Osteoblast (primary cell): Measurements from ENCODE around the gene IGF2. TPM values are rescaled to one million over a fixed set of nuclear protein-coding genes. Genes with fewer than 3 reads are reported as not detected.

Experiments
- DNase-seq: peaks from one replicate; pipeline ENCODE4 v3.0.0; 2011; ENCODE audit warnings: low spot score, mixed read lengths; ENCODE audit not compliant: insufficient read length; ENCODE audit errors: missing footprints
- H2AFZ ChIP-seq: 2 replicates; pipeline ENCODE4 v1.6.0; 2011; ENCODE audit warnings: mild to moderate bottlenecking, low read length
- H3K27ac ChIP-seq: 2 replicates; pipeline ENCODE4 v1.5.1; 2011; ENCODE audit warnings: mild to moderate bottlenecking, low read depth, low read length, moderate library complexity
- H3K27me3 ChIP-seq: 2 replicates; pipeline ENCODE4 v1.6.0; 2012; ENCODE audit warnings: mild to moderate bottlenecking, control low read depth, inconsistent platforms, low read length, moderate library complexity; ENCODE audit not compliant: insufficient read depth
- H3K36me3 ChIP-seq: 2 replicates; pipeline ENCODE4 v1.5.1; 2011; ENCODE audit warnings: mild to moderate bottlenecking, low read length, control low read depth, moderate library complexity; ENCODE audit not compliant: insufficient read depth
- H3K4me1 ChIP-seq: 2 replicates; pipeline ENCODE4 v1.5.1; 2011; ENCODE audit warnings: mild to moderate bottlenecking, low read length, control low read depth, moderate library complexity; ENCODE audit not compliant: insufficient read depth
- H3K4me2 ChIP-seq: 2 replicates; pipeline ENCODE4 v1.6.0; 2011; ENCODE audit warnings: mild to moderate bottlenecking, low read length; ENCODE audit not compliant: insufficient read depth
- H3K4me3 ChIP-seq: fragments of 200-600 bp; sonication (generic); 3 replicates; pipeline ENCODE4 v1.5.1; 2012; ENCODE audit warnings: mild to moderate bottlenecking, low read length, inconsistent platforms; ENCODE audit not compliant: insufficient read depth
- H3K79me2 ChIP-seq: 2 replicates; pipeline ENCODE4 v1.6.0; 2012; ENCODE audit warnings: mild to moderate bottlenecking, low read length, control low read depth, inconsistent platforms; ENCODE audit not compliant: insufficient read depth
- H3K9me3 ChIP-seq: 2 replicates; pipeline ENCODE4 v1.5.1; 2011; ENCODE audit warnings: low read depth, low read length, control low read depth
- H4K20me1 ChIP-seq: 2 replicates; pipeline ENCODE4 v1.6.0; 2012; ENCODE audit warnings: mild to moderate bottlenecking, low read length, control low read depth; ENCODE audit not compliant: insufficient read depth
- CTCF ChIP-seq: IDR thresholded peaks from 2 replicates; pipeline ENCODE4 v1.5.1; 2011; ENCODE audit warnings: mild to moderate bottlenecking, low read depth, low read length, moderate library complexity; ENCODE audit errors: extremely low read depth
- total RNA-seq: library from RNA; depleted of rRNA; stranded (reverse); fragments of >200 nt; gene quantifications from 2 replicates; pipeline ENCODE4 v1.2.3, GENCODE V29; 2012

Gene IGF2
- total RNA-seq, 1 donor, result 68.8 TPM

- H3K27ac ChIP-seq, result peak overlapping the region; percentile 20
- H3K9me3 ChIP-seq, result no peaks in the 10 kb centered on the region
- no peaks in the 10 kb centered on the region for H4K20me1 ChIP-seq
- peak overlapping the region; percentile 17 for H3K4me2 ChIP-seq
- peak overlapping the region; percentile 25 for H3K4me3 ChIP-seq
- no peaks in the 10 kb centered on the region for H3K27me3 ChIP-seq
- no peaks in the 10 kb centered on the region for H3K79me2 ChIP-seq
- DNase-seq, result no peak
- no peak for TF ChIP-seq CTCF
- no peaks in the 10 kb centered on the region for H3K36me3 ChIP-seq
- H2AFZ ChIP-seq, result no peak overlapping the region
- peaks cover 52% of the 10 kb centered on the region for H3K4me1 ChIP-seq
These were observed 44.0 kb downstream of the IGF2 start for GRCh38 chr11:2095198-2095520.

- Histone ChIP-seq H3K79me2 (no peaks in the 10 kb centered on the region), H2AFZ (no peak overlapping the region), H3K27ac (peak overlapping the region; percentile 20), H3K9me3 (no peaks in the 10 kb centered on the region), H3K4me2 (peak overlapping the region; percentile 0), H3K27me3 (no peaks in the 10 kb centered on the region), H3K4me3 (peak overlapping the region; percentile 20), H4K20me1 (no peaks in the 10 kb centered on the region), H3K4me1 (peaks cover 52% of the 10 kb centered on the region), H3K36me3 (no peaks in the 10 kb centered on the region)
- DNase-seq, result peak; percentile 85
- TF ChIP-seq CTCF, result no peak
These were observed 44.6 kb downstream of the IGF2 start for GRCh38 chr11:2094354-2095197.

- Histone ChIP-seq H3K27ac (peak overlapping the region; percentile 7), H4K20me1 (no peaks in the 10 kb centered on the region), H3K36me3 (no peaks in the 10 kb centered on the region), H3K4me1 (peaks cover 52% of the 10 kb centered on the region), H3K4me3 (peak overlapping the region; percentile 20), H2AFZ (no peak overlapping the region), H3K79me2 (no peaks in the 10 kb centered on the region), H3K9me3 (no peaks in the 10 kb centered on the region), H3K27me3 (no peaks in the 10 kb centered on the region), H3K4me2 (peak overlapping the region; percentile 0)
- peak; percentile 98 for DNase-seq
- no peak for TF ChIP-seq CTCF
These were observed 45.4 kb downstream of the IGF2 start for GRCh38 chr11:2093575-2094353.

- Histone ChIP-seq H3K27me3 (no peaks in the 10 kb centered on the region), H3K27ac (no peak overlapping the region), H2AFZ (no peak overlapping the region), H3K9me3 (no peaks in the 10 kb centered on the region), H3K4me1 (peaks cover 48% of the 10 kb centered on the region), H3K36me3 (no peaks in the 10 kb centered on the region), H4K20me1 (no peaks in the 10 kb centered on the region), H3K4me3 (no peak overlapping the region), H3K79me2 (no peaks in the 10 kb centered on the region), H3K4me2 (no peak overlapping the region)
- DNase-seq, result peak; percentile 96
- no peak for TF ChIP-seq CTCF
These were observed 46.2 kb downstream of the IGF2 start for GRCh38 chr11:2092956-2093412.
